Measurements from ENCODE around the gene PRKCE.

DNA sequence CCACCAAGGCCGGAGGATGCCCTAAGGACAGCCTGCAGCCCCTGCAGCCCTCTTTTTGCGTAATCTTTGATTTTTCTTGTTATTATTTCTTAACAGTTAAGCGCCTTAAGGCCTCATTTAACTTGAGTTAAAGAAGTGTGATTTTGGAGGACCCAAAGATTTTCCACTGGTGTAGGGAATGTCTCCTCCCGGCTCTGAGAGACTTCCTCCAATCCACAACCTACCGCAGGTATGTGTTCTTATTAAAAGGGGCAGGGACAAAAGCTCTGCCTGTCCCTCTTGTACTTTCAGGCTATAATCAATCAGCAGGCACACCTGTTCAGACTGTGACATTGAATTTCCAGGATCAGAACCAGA, 285.1 kb downstream of the PRKCE start:
- no peak for TF ChIP-seq CTCF (conservative IDR thresholded peaks at IDR 0.05 in 1 of 2, IDR thresholded peaks at IDR 0.05 in 1 of 2; ENCODE audit: low read depth in 1 of 2, low read length in 2 of 2)
- no peak for TF ChIP-seq EZH2 (IDR thresholded peaks at IDR 0.05; ENCODE audit: low read length, missing control alignments)

All from fibroblast of lung (primary cell).